Endothelial cell (in vitro differentiated cells): ENCODE results near the gene CHD6. TPM values are rescaled to one million over a fixed set of nuclear protein-coding genes. Genes with fewer than 3 reads are reported as not detected.

Experiments used
- DNase-seq: peaks from one replicate; pipeline ENCODE4 v3.0.0; 2021; ENCODE audit warnings: low spot score
- H3K27ac Mint-ChIP-seq: one replicate; pipeline ENCODE4 v1.8.0; 2021; ENCODE audit warnings: mixed read lengths, inconsistent platforms; ENCODE audit not compliant: unreplicated experiment
- H3K27me3 Mint-ChIP-seq: one replicate; pipeline ENCODE4 v1.8.0; 2021; ENCODE audit warnings: mild to moderate bottlenecking, moderate library complexity, mixed read lengths, inconsistent platforms; ENCODE audit not compliant: unreplicated experiment
- H3K36me3 Mint-ChIP-seq: one replicate; pipeline ENCODE4 v1.8.0; 2021; ENCODE audit warnings: mild to moderate bottlenecking, low read depth, mixed read lengths, inconsistent platforms; ENCODE audit not compliant: unreplicated experiment
- H3K4me1 Mint-ChIP-seq: one replicate; pipeline ENCODE4 v1.8.0; 2021; ENCODE audit warnings: mild to moderate bottlenecking, mixed read lengths, inconsistent platforms; ENCODE audit not compliant: unreplicated experiment
- H3K4me3 Mint-ChIP-seq: one replicate; pipeline ENCODE4 v1.8.0; 2021; ENCODE audit warnings: mild to moderate bottlenecking, mixed read lengths, inconsistent platforms; ENCODE audit not compliant: unreplicated experiment
- H3K9me3 Mint-ChIP-seq: one replicate; pipeline ENCODE4 v1.8.0; 2021; ENCODE audit warnings: mixed read lengths, inconsistent platforms; ENCODE audit not compliant: unreplicated experiment
- total RNA-seq: library from RNA; stranded (reverse); fragmentation: NEBNext Ultra II Directional; extraction: Animal tissue kit (Norgen Biotek cat#: 25700); gene quantifications from one replicate; pipeline ENCODE4 v1.2.1, GENCODE V29; 2021; ENCODE audit not compliant: unreplicated experiment
- TF ChIP-seq, protein P1 (sequence below): fragments of 200-600 bp; sonication (generic); IDR thresholded peaks from one replicate; pipeline ENCODE4 v1.5.0; 2021; ENCODE audit warnings: antibody characterized with exemption; ENCODE audit not compliant: unreplicated experiment

Gene CHD6
- total RNA-seq, 1 donor from 2014 or later, result 71.8 TPM

DNA sequence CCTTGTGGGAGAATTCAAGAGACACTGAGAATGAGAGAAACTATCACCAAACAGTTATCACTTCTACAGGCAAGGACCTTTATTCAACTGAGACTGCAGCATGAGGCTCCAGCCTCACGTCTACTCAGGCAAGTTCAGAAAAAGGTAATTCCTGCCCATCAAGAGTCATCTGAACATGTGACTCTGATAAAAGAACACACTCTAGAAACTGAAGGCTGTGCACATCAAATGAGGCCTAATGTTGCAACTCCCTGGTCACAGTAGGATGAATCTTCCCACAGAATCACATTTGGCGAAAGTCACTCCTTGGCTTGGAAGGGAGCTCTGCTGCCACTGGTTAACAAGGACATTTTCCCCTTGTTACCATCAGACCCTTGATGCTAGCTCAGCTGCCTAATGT is 180.3 kb downstream of the CHD6 start:
- peaks cover 6% of the 10 kb centered on the region for H3K27me3 Mint-ChIP-seq
- H3K4me1 Mint-ChIP-seq, result no peaks in the 10 kb centered on the region
- H3K36me3 Mint-ChIP-seq, result peaks cover 38% of the 10 kb centered on the region

DNA sequence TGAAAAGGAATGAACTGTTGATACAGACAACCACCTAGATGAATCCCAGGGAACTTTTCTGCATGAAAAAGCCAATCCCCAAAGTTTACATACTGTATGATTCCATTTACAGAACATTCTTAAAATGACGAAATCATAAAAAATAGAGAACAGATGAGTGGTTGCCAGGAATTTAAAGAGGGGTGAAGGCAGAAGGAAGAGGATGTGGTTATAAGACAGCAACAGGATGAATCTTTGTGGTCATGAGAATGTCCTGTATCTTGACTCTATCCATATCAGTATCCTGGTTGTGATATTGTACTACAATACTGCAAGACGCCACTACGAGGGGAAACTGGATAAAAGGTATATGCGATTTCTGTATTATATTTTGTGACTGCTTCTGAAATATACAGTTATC is 181.5 kb downstream of the CHD6 start:
- no peak for DNase-seq
- H3K9me3 Mint-ChIP-seq, result no peaks in the 10 kb centered on the region
- TF ChIP-seq, protein P1, sequence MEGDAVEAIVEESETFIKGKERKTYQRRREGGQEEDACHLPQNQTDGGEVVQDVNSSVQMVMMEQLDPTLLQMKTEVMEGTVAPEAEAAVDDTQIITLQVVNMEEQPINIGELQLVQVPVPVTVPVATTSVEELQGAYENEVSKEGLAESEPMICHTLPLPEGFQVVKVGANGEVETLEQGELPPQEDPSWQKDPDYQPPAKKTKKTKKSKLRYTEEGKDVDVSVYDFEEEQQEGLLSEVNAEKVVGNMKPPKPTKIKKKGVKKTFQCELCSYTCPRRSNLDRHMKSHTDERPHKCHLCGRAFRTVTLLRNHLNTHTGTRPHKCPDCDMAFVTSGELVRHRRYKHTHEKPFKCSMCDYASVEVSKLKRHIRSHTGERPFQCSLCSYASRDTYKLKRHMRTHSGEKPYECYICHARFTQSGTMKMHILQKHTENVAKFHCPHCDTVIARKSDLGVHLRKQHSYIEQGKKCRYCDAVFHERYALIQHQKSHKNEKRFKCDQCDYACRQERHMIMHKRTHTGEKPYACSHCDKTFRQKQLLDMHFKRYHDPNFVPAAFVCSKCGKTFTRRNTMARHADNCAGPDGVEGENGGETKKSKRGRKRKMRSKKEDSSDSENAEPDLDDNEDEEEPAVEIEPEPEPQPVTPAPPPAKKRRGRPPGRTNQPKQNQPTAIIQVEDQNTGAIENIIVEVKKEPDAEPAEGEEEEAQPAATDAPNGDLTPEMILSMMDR, result no peak
- no peak overlapping the region for H3K27ac Mint-ChIP-seq
- H3K36me3 Mint-ChIP-seq, result peaks cover 29% of the 10 kb centered on the region
- H3K4me3 Mint-ChIP-seq, result no peak overlapping the region
- H3K4me1 Mint-ChIP-seq, result no peaks in the 10 kb centered on the region
- H3K27me3 Mint-ChIP-seq, result peaks cover 5% of the 10 kb centered on the region

More for the DNA sequence above, 180.3 kb downstream of the CHD6 start:
- TF ChIP-seq, protein P1, result no peak
- Mint-ChIP-seq H3K4me3 (no peak overlapping the region), H3K9me3 (no peaks in the 10 kb centered on the region), H3K27ac (no peak overlapping the region)
- DNase-seq, result no peak

DNA sequence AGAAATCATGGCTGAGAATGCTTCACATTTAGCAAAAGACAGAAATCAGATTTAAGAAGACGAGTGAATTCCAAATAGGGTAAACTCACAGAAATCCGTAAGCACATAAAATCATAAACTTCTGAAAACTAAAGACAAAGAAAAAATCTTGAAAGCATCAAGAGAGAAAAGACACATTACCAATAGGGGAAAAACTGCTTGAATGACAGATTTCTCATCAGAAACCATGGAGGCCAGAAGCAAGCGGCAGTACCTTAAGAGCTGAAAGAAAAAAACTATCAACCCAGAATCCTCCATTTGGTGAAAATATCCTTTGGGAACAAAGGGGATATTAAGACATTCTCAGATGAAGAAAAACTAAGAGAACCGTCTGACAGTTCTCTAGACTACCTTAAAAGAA is 185.0 kb downstream of the CHD6 start:
- H3K4me1 Mint-ChIP-seq, result no peaks in the 10 kb centered on the region
- DNase-seq, result no peak
- TF ChIP-seq, protein P1, result no peak
- H3K9me3 Mint-ChIP-seq, result no peaks in the 10 kb centered on the region
- no peak overlapping the region for H3K27ac Mint-ChIP-seq
- no peak overlapping the region for H3K4me3 Mint-ChIP-seq
- H3K27me3 Mint-ChIP-seq, result no peaks in the 10 kb centered on the region
- H3K36me3 Mint-ChIP-seq, result peaks cover 14% of the 10 kb centered on the region

DNA sequence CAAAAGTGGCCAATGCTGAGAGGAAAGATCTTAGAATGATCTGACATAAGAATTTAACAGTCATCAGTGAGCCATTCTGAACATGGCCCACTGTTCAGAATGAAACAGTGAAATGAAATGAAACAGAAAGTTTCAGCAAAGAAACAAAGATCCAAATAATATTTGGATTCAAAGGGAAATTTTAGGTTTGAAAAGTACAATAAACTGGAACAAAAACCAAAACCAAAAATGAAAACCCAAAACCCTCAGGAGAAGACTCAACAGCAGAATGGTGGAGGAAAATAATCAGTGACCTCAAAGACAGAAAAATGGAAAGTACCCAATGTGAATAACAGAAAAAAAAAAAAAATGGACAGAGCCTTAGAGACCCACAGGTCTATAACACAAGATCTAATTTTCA is 185.4 kb downstream of the CHD6 start:
- TF ChIP-seq, protein P1, result no peak
- H3K4me1 Mint-ChIP-seq, result no peaks in the 10 kb centered on the region
- H3K4me3 Mint-ChIP-seq, result no peak overlapping the region
- peaks cover 15% of the 10 kb centered on the region for H3K36me3 Mint-ChIP-seq
- no peak for DNase-seq
- H3K9me3 Mint-ChIP-seq, result no peaks in the 10 kb centered on the region
- no peaks in the 10 kb centered on the region for H3K27me3 Mint-ChIP-seq
- no peak overlapping the region for H3K27ac Mint-ChIP-seq

DNA sequence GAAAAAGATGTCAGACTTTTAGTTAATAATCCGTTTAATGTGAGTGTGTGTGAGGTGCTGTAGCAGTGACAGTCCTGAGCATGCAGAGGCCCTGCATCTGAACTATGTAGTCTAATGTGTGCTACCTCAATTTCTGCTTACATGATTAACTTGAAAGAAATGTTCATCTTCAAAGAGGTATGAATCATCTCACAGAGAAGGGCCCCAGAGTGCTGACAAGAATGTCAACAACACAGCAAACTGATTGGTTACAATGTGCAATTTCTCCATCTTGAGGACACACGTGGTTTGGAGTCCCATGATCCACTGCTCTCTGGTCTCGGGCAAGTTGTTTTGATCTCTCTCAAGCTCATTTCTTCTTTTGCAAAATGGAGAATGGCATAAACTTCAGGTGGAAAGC is 189.9 kb downstream of the CHD6 start:
- no peak for DNase-seq
- Mint-ChIP-seq H3K27me3 (no peaks in the 10 kb centered on the region), H3K36me3 (peaks cover 14% of the 10 kb centered on the region), H3K4me3 (no peak overlapping the region), H3K9me3 (no peaks in the 10 kb centered on the region), H3K4me1 (no peaks in the 10 kb centered on the region), H3K27ac (no peak overlapping the region)
- TF ChIP-seq, protein P1, result no peak
